ENCODE results near the gene RTN4.
"Not testable (repeated sequence)": the region's sequence is repeated elsewhere in the genome, so short reads cannot be mapped to it uniquely, and the experiment has no call there.

RTN4 gene

DNA sequence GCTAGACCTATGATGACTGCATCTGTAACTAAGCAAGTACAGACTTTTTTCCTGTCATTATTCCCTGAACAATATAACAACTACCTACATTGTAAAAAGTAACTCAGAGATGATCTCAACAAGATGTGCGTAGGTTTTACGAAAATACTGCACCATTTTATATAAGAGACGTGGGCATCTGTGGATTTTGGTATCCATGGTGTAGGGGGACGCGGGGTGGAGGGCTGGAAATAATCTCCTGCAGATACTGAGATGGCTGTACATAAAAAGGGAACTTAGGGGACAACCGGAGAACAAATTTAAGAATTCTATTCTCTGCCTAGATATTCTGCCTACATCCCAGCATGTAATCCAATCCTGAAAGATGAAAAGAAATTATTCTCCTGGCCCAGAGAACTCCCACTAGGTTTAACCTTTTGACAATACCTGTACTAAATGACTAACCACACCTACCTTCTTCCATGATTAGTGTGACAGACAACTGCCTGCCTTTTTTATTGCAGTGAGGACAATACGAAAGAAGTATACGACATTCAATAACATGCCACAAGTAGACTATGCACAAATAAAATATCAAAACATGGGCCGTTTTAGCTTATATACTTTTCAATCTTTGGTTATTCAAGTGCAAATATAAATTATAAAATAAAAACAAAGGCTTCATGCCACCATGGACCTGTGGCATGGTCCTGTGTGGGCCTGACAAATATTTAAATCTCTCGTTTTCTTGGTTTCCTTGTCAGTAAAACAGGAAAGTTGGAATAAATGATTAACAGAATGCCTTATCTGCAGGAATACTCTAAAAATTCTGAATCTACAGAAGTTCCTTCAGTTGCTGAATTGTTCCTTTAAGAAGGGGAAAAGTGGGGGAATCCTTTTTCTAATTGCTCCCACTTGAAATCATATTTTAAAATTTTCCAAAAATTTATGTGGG lies 46.3 kb downstream of the RTN4 start:
- no peak for DNase-seq

DNA sequence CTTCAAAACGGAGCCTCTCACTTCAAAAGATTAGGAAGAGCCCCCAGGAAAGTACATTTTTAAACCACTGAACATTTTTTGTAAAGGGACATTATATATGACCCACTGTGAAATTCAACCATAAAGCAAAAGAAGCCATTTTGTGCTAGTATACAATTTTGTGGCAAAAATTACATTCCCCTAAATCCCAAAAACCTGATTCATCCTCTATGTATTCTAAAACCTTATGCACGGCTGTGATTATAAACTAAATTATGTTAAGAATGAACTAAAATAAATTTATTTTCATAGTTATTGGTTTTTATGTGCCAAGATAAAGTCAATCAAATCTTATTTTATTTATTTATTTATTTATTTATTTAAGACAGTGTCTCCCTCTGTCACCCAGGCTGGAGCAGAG lies 48.5 kb downstream of the RTN4 start:
- peak; percentile 32 for DNase-seq

DNA sequence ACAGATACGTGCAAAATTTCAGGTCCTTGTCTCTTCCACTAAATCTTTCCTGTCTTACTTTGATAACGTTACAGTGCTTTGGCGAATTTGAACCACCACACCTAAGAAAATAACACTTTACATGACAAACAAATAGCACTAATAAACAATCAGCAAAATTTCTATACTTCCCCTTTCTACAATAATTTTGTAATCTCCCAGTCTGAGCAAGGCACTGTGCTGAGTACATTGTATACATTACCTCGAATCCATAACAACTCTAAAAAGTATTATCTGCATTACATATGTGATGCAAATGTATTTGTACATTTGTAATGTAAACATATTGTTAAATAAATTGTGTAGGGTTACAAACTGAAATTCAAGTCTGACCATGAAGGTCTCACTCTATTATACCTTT lies 49.9 kb downstream of the RTN4 start:
- DNase-seq, result no peak

DNA sequence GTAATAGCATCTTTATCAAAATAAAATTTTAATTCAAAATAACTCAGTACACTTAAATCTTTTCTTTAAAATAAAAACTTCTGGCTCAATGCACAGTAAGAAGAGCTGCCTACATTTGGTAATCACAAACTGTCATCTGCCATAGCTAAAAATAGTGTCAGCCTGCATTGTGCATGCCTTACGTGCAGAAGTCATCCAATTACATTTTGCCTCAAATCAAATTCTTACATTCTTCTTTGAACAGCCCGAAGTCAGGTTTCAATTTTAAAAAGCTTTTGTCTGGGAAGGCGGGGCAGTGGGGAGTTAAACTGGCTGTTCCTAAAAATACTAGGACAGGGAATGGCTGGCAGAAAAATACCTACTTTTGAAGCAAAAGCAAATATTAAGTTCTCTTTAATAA lies 51.1 kb downstream of the RTN4 start:
- peak; percentile 82 for DNase-seq

DNA sequence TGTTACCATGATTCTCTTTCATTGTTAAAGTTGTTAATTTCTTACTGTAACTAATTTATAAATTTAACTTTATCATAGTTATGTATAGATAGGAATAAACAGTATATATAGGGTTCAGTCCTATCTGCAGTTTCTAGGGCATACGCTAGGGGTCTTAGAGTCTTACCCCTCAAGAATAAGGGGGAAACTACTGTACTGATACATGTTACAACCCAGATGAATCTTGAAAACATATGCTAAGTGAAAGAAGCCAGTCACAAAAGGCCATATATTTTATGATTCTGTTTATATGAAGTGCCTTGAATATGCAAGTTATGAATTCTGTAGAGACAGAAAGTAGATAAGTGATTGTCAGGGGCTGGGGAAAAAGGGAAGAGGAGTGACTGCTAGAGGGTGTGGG lies 52.4 kb downstream of the RTN4 start:
- DNase-seq, result no peak

DNA sequence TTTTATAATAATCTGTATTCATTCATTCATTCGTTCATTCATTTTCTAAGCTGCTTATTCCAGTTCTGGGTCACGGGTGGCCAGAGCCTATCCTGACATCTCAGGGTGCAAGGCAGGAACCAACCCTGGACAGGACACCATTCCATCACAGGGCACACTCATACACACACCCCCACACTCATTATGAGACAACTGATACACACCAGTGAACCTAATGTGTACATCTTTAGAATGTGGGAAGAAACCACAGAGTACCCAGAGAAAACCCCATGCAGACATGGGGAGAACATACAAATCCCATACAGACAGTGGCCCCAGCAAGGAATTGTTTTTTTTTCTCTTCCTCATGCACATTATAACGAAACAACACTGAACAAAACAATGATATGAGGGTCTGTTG lies 54.7 kb downstream of the RTN4 start:
- DNase-seq, result no peak

DNA sequence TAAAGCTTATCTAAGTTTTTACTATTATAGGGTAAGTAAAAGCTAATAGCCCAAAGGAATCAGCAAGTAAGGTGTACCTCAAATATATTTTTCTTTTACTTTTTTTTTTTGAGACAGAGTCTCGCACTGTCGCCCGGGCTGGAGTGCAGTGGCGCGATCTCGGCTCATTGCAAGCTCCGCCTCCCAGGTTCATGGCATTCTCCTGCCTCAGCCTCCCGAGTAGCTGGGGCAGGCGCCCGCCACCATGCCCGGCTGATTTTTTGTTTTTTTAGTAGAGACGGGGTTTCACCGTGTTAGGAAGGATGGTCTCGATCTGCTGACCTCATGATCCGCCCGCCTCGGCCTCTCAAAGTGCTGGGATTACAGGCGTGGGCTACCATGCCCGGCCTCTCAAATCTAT lies 59.6 kb downstream of the RTN4 start:
- DNase-seq, result not testable (repeated sequence)

DNA sequence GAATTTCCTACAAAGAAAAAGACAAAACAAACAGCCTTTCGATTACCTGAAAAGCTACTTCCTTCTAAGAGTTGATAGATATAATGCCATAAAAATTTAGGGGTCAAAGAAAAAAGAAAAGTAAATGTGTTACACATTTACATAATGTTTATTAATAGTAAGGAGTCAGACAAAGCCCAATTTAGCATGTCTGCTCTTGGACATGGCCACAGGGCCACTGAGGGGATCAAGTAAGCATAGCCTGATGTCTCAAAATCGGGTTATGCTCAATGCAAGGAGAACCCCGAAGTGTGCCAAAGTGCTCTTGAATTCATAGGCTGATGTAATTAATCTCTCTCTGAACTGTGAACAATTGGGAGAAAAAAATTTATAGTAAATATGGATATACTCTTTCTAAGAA lies 61.6 kb downstream of the RTN4 start:
- DNase-seq, result no peak

DNA sequence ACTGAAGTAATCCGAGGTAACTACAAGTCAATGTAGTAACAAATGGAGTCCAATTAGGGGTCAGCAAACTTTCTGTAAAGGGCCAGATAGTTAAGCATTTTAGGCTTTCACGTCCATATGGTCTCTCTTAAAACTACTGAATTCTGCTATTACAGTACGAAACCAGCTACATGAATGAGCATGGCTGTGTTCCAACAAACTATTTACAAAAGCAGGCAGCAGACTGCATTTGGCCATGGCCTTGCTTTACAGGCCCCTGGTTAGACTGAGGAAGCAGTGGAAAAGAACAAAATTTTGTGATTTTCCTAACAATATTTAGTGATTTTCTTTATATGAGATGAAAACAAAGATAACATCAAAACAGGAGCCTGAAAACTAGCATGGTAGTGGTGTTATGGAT lies 64.0 kb downstream of the RTN4 start:
- DNase-seq, result no peak

DNA sequence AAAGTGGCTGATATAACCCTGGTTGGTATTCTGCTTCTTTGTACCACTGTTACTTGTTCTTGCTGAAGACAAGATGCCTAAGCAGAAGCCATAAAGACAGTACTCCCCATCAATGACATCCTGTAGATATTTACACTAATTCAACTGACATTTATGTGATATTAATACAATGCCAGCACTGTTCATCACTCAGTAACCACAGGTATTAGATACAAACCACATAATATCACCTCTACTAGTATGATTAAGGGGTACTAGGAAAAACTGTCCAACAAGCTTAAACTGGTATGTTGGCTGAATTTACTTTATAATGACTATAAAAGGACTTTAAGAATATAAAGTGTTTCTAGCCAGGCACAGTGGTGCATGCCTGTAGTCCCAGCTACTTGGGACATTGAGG lies 65.8 kb downstream of the RTN4 start:
- no peak for DNase-seq

DNA sequence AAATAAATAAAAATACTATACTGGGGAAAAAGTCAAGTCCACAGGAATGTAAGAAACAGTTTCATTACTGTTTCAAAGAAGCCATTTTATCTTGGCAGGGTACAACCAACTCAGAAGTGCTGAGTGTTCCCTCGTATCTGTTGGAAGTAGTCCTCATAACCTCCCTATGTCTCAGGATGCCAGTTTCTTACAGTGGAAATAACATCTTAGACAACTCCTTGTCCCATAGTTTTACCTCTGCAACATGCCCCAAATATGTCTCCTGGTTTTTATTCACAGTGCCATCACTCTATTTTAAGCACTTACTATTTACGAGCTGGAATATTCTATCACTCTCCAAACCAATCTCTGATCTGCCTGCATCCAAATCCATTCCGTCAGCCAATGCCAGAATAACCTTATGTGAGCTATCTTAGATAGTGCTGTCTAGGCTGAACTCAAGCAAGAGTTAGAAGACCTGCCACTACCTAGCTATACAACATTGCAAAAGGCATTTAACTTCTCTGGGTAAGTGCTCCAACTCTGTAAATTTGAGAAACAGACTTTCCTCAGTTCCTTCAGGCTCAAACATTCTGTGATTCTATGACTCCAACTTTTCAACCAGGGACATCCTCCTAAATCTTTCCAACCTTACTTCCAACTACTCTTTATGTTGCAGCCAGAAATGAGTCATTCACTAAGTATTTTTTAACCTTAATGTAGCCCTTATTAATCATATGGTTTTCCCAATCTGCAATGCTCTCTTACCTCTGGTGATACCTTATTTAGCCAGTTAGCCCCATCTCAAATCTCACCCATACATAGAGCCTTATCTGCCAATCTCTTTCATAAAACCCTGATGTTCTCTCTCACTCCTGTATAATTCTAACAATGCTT lies 66.7 kb downstream of the RTN4 start:
- peak; percentile 65 for DNase-seq

DNA sequence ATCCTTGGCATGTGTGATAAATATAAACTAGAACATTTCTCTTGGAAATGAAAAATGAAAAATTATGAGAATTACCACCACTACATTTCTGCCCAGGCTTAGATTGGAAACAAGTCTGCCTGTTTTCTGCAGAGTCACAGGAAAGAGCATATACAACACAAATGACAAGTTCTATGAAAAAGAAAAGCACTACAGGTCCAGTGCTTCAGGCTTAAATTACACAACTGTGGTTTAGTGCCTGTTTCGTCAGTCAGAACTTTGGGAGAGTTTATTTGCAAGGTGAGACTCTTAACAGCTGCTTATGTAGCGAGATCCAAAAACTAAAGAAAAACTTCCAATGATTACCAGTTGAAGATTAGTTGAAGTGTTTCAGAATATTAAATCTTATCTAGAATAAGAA lies 68.9 kb downstream of the RTN4 start:
- DNase-seq, result no peak

DNA sequence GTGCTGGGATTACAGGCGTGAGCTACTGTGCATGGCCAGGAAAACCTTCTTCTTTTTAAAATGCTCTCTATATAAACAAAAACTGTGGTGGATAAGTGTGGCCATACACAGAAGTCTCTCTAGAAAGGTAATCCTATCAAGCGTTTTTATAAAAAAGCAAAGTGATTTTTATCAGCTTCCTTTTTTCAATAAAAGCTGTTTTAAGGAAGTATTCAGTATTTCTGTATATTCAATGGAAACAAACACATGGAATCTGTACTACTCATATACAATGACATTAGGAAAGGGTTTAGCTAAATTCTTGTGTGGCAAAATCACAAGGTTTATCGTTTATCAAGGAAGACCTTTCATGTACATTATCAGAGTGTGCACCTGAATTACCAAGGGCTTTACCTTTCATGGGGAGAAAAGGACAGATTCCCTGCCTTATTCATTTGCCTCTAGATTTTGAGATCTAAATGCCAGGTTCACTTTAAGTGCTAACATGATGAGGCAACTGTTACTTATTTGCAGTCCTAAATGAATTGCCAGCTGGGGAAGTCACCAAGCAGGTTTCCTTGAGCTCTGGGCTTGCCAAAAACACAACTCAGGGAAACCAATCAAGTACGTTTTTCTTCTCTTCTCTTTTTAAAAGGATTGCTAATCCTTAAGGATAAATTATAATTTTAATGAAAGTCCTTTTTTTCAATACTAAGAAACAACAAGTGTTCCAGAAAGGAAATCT lies 70.8 kb downstream of the RTN4 start:
- no peak for DNase-seq

DNA sequence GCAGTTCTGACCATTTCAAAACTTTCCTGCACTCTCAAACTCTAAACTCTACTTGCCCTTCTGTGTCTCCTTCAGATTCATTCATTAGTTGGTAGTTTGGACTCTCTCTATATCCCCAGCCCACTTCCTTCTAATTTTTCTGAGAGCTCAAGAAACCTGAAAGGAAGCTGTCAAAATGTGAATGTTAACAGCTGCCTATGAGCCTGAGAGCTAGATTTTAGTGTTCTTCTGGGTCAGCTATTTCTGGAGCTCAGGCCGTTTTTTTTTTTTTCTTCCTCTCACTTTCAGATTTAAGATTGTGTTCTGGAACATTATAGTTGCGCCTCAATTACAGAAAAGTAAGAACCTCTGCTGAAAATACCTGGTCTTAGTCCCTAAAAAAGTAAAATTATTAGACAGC lies 73.1 kb downstream of the RTN4 start:
- no peak for DNase-seq

DNA sequence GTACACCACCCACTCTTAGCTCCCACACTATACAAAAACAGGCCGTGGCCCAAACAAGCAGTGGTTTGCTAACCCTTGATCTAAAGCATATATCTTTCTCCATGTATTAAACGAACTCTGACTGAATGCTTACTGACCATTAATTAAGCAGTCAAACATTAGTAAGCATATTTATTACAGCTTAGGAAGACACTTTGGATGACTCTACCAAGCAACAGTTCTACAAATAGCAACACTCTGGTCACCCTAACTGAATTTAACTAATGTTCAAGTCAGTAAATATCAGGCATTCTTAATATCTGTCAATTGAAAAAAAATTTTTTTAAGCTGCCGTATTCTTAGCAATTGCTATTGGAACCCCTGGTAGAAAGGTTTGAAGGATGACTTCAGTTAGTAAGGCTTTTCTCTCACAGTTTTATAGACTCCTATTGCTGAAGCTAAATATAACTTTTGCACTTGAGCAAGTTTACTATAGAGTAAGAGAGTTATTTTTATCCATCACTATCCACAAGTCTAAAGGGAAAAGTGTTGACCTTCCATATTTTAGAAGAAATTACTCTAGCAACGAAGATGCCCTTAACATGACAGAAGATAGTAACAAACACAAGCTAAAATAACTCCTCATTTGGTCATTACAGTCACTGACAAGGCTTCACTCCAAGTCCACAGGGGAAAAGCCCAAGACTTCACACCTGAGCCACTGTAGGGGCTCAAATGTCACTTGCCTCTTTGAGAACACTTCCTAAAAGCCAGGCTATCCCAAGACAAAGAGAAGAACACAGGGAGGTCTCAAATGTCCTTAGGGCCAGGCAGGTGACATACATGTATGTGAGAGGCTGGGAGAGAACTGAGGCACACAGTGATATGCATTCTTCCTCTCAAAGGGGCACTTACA lies 74.4 kb downstream of the RTN4 start:
- no peak for DNase-seq

DNA sequence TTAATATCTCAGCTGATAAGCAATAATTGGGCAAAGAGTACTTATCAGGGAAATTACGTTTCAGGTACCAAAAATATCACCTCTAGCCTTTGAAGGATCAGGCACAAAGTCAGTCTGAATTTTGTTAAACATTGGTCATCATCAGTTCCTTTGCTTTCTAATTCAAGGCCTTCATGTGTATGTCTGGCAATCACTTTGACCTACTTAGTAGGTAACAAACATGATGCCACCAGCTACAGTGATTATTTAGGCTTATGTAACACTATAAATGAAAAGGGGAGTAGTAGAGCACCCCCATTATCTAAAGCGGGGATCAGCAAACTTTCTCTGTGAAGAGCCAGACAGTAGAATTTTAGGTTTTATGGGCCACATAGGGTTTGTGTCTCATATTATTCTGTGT lies 75.1 kb downstream of the RTN4 start:
- DNase-seq, result no peak

DNA sequence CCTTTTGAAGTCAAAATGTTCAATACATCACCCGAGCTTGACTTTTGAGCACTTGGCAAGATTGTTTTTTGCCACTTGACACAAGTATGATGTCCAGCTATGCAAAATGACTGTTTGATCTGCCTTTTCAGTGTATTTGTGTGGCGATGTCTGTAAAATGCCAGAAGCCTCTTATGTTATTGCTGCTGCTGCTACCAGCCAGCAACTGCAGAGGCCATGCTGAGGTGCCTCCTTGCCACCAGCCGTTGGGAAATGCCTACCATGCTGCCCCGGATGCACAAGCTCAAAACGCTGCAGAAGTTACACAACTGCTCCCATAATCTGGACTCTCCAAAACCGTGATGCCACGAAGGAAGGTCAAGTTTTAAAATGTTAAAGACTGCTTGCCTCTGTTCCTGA lies 80.3 kb downstream of the RTN4 start:
- DNase-seq, result no peak

DNA sequence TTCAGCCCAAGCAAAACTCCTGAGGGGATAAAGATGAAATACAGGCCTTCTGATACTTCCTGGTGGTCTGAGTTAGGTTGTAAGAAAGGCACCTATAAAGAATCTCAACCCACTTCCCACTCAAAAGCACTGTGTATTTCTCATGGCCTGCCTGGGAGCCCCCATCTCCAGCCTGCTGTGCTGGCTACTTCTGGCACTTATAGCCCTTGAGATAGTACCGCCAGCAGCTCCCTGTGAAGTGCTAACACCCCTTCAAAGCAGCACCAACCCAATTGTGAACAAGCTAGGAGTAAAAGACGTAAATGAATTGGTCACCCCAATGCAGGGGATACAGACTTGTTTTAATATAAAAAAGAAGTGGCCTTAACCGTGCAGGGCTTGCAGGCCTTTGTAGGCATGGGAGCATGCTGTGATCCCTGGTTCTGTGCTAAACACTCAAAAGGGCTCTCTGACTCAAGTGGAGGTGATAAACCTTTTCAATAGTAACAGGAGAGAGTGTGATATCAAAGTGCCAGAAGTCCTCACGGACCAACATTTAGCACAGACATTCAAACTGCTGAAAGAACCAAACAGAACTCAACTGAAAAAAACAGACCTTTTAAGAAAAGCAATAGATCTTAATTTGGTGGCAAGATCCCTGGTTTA lies 80.8 kb downstream of the RTN4 start:
- no peak for DNase-seq

DNA sequence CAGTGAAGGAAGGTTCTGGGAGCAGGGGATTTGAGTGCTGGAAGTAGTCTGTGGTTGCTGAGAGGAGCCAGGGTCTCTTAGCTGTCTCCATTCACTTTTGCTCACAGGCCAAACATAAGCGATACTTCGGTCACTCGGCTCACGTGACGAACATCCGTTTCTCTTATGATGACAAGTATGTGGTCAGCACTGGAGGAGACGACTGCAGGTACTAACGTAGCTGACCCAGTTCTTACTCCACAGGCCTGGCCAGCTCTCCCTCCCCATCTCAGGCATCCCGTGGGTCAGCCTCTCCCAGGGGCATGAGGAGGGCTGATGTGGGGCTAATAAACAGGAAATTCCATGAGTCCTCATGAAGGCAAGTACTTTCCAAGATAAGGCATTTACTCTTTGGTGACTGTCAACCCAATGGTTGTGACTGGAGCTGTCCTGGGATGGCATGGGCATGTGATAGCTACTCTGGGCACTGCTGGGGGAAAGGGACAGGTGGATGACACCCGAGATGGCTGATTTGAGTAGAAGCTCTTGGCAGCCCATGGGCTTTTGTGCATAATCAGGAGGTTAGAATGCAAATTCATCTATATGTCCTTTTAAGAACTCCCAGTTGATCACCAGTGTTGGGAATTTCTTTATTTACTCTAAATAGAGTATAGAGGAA lies 81.6 kb downstream of the RTN4 start:
- no peak for DNase-seq

DNA sequence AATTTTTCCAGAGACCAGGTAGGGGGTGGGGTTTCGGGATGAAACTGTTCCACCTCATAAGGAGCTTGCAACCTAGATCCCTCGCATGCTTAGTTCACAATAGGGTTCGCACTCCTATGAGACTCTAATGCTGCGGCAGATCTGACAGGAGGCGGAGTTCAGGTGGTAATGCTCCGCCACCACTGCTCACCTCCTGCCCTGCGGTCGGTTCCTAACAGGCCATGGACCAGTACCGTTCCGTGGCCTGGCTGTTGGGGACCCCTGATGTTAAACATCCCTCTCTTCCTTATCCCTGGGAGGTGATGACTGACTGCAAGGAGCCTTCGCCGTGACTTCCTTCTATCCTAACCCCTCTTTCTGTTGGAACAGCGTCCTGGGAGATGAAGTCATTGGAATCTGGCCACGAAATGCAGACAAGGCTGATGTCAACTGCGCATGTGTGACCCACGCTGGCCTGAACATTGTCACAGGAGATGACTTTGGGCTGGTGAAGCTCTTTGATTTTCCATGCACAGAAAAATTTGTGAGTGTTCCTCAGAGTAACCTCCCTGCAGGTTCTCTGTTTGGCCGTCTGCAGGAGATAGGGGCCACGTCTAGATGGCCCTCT lies 82.4 kb downstream of the RTN4 start:
- no peak for DNase-seq

DNA sequence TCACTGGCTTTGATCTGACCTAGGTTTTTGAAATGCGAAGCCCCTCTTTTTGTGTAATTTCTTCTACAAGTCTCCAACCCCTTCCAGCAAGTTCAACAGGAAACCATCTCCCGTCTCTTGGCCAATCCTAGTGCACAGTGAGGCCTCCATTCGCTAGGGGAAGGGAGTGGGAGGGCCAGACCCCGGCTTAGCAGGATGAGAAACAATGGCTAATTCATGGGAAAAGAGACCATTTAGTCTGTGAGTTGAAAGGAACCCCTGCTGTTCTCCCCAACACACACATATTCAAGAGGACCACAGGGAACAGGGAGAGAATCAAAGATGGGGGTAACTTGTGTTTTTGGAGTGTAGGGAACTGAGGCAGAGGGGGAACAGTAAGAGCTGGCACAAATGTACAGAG lies 83.0 kb downstream of the RTN4 start:
- no peak for DNase-seq
